Measurements from ENCODE around the gene C2orf80. TPM values are rescaled to one million over a fixed set of nuclear protein-coding genes. Genes with fewer than 3 reads are reported as not detected.

The C2orf80 gene
- total RNA-seq, 2 donors from 2014 or later: not detected

- no peak within 1 kb of the TSS for H3K4me3 ChIP-seq
- H3K36me3 ChIP-seq: no peaks in the 10 kb centered on the region
- H3K27ac ChIP-seq: no peak within 1 kb of the TSS
- no peaks in the 10 kb centered on the region for H3K9me3 ChIP-seq
- no peak for DNase-seq (ENCODE audit: low spot score)
- H3K4me1 ChIP-seq: no peaks in the 10 kb centered on the region
- no peaks in the 10 kb centered on the region for H3K27me3 ChIP-seq
- TF ChIP-seq CTCF (IDR thresholded peaks at IDR 0.05): no peak
Measured at GRCh38 chr2:208163489-208163888, 26.3 kb downstream of the C2orf80 start, which contains the start of gene CRYGA. CRYGA (minus strand) TSS chr2:208163589; CDS start chr2:208163556, 33 bp downstream.

GRCh38 chr2:208156439-208156838 lies 33.4 kb downstream of the C2orf80 start:
- no peaks in the 10 kb centered on the region for H3K36me3 ChIP-seq
- no peak overlapping the region for H3K4me3 ChIP-seq
- H3K27me3 ChIP-seq: no peaks in the 10 kb centered on the region
- TF ChIP-seq CTCF (IDR thresholded peaks at IDR 0.05): no peak
- no peaks in the 10 kb centered on the region for H3K4me1 ChIP-seq
- peaks cover 0 to 4% of the 10 kb centered on the region in 2 donors for H3K9me3 ChIP-seq
- H3K27ac ChIP-seq: no peak overlapping the region
- no peak for DNase-seq (ENCODE audit: low spot score)

GRCh38 chr2:208153156-208153555 lies 36.7 kb downstream of the C2orf80 start:
- TF ChIP-seq CTCF (IDR thresholded peaks at IDR 0.05): no peak
- no peak overlapping the region for H3K4me3 ChIP-seq
- no peaks in the 10 kb centered on the region for H3K27me3 ChIP-seq
- H3K27ac ChIP-seq: no peak overlapping the region
- no peaks in the 10 kb centered on the region for H3K4me1 ChIP-seq
- no peaks in the 10 kb centered on the region for H3K36me3 ChIP-seq
- no peak for DNase-seq (ENCODE audit: low spot score)
- peaks cover 0 to 4% of the 10 kb centered on the region in 2 donors for H3K9me3 ChIP-seq

- H3K4me3 ChIP-seq: no peak overlapping the region
- peaks cover 0 to 4% of the 10 kb centered on the region in 2 donors for H3K9me3 ChIP-seq
- no peak for TF ChIP-seq CTCF (IDR thresholded peaks at IDR 0.05)
- H3K36me3 ChIP-seq: no peaks in the 10 kb centered on the region
- H3K27ac ChIP-seq: no peak overlapping the region
- no peaks in the 10 kb centered on the region for H3K4me1 ChIP-seq
- DNase-seq (ENCODE audit: low spot score): no peak
- no peaks in the 10 kb centered on the region for H3K27me3 ChIP-seq
Measured at GRCh38 chr2:208150956-208151355, 38.9 kb downstream of the C2orf80 start.

- no peak for TF ChIP-seq CTCF (IDR thresholded peaks at IDR 0.05)
- Histone ChIP-seq H3K9me3 (peaks cover 0 to 4% of the 10 kb centered on the region in 2 donors), H3K4me3 (no peak overlapping the region), H3K36me3 (no peaks in the 10 kb centered on the region), H3K4me1 (no peaks in the 10 kb centered on the region), H3K27ac (no peak overlapping the region), H3K27me3 (no peaks in the 10 kb centered on the region)
- DNase-seq (ENCODE audit: low spot score): no peak
Measured at GRCh38 chr2:208150094-208150493, 39.7 kb downstream of the C2orf80 start.

- DNase-seq (ENCODE audit: low spot score): no peak
- Histone ChIP-seq H3K4me3 (no peak overlapping the region), H3K9me3 (peaks cover 0 to 4% of the 10 kb centered on the region in 2 donors), H3K27ac (no peak overlapping the region), H3K36me3 (no peaks in the 10 kb centered on the region), H3K27me3 (no peaks in the 10 kb centered on the region), H3K4me1 (no peaks in the 10 kb centered on the region)
- TF ChIP-seq CTCF (IDR thresholded peaks at IDR 0.05): peak in 1 of 2 donors; percentile 19
Measured at GRCh38 chr2:208148803-208149202, 41.0 kb downstream of the C2orf80 start.

Data from right atrium auricular region (tissue), 2 donors.